K562 (cell line): Measurements from ENCODE around the gene GAL3ST3. TPM values are rescaled to one million over a fixed set of nuclear protein-coding genes. Genes with fewer than 3 reads are reported as not detected.

Source experiments
- ARID3A ChIP-seq: IDR thresholded peaks from 2 replicates; pipeline ENCODE4 v1.6.1; 2012; ENCODE audit warnings: low read depth, low read length, improper control_type of control experiment, borderline replicate concordance
- CBX2 ChIP-seq: fragments of 200-600 bp; sonication (generic); IDR thresholded peaks from one replicate; pipeline ENCODE4 v1.6.1; 2012; ENCODE audit warnings: mild to moderate bottlenecking, low read length, inconsistent platforms; ENCODE audit not compliant: insufficient read depth, poor library complexity, severe bottlenecking
- DMBX1 ChIP-seq: fragments of 250-450 bp; sonication (Bioruptor Pico); IDR thresholded peaks from 2 replicates; pipeline ENCODE4 v1.8.0; 2022; ENCODE audit warnings: inconsistent platforms, mild to moderate bottlenecking, moderate library complexity, borderline replicate concordance
- E2F1 ChIP-seq: sonication (generic); formaldehyde crosslinking; IDR thresholded peaks from 2 replicates; pipeline ENCODE4 v1.8.1; 2023; ENCODE audit warnings: mild to moderate bottlenecking, missing genetic modification reagents, moderate library complexity
- GABPB2 ChIP-seq: fragments of 250-450 bp; sonication (Bioruptor Pico); conservative IDR thresholded peaks from 2 replicates; pipeline ENCODE4 v1.5.1; 2021; ENCODE audit warnings: mild to moderate bottlenecking
- GATA2 ChIP-seq: sonication (generic); formaldehyde crosslinking; IDR thresholded peaks from 2 replicates; pipeline ENCODE4 v1.4.0; 2020; ENCODE audit warnings: mild to moderate bottlenecking, missing genetic modification reagents
- HMGXB4 ChIP-seq: sonication (generic); formaldehyde crosslinking; IDR thresholded peaks from 2 replicates; pipeline ENCODE4 v1.8.1; 2023; ENCODE audit warnings: mild to moderate bottlenecking, missing genetic modification reagents
- LEF1 ChIP-seq: fragments of 450-650 bp; IDR thresholded peaks from 2 replicates; pipeline ENCODE4 v1.6.1; 2016; ENCODE audit warnings: mild to moderate bottlenecking
- MTA1 ChIP-seq: fragments of 450-650 bp; IDR thresholded peaks from 2 replicates; pipeline ENCODE4 v1.6.1; 2017; ENCODE audit warnings: borderline replicate concordance
- NR2C1 ChIP-seq, 2 experiments: fragments of 450-650 bp; IDR thresholded peaks; 2 replicates each; pipeline ENCODE4 v1.6.1; 2017; ENCODE audit warnings: mild to moderate bottlenecking in 2 of 2, antibody characterized with exemption in 1 of 2, inconsistent platforms in 1 of 2, missing compliant biosample characterization in 1 of 2, missing genetic modification characterization in 1 of 2
- RBBP5 ChIP-seq: fragments of 200-600 bp; sonication (generic); IDR thresholded peaks from 2 replicates; pipeline ENCODE4 v1.6.1; 2012; ENCODE audit warnings: borderline replicate concordance, mild to moderate bottlenecking, low read length, control low read depth, inconsistent platforms; ENCODE audit not compliant: insufficient read depth, poor library complexity, severe bottlenecking
- SMAD3 ChIP-seq: fragments of 450-650 bp; formaldehyde crosslinking; conservative IDR thresholded peaks from 2 replicates; pipeline ENCODE4 v1.4.0; 2020; ENCODE audit warnings: mild to moderate bottlenecking
- TARDBP ChIP-seq: fragments of 450-650 bp; IDR thresholded peaks from 2 replicates; pipeline ENCODE4 v1.6.1; 2016
- ZBTB26 ChIP-seq: fragments of 450-650 bp; formaldehyde crosslinking; IDR thresholded peaks from 2 replicates; pipeline ENCODE4 v1.4.0; 2022; ENCODE audit warnings: missing genetic modification characterization
- ZHX1 ChIP-seq: fragments of 150-350 bp; conservative IDR thresholded peaks from 2 replicates; pipeline ENCODE4 v1.6.1; 2014; ENCODE audit warnings: low read length
- ZNF239 ChIP-seq: fragments of 250-450 bp; sonication (Bioruptor Pico); IDR thresholded peaks from 2 replicates; pipeline ENCODE4 v1.4.0; 2020; ENCODE audit warnings: mild to moderate bottlenecking
- ZNF668 ChIP-seq: fragments of 250-450 bp; sonication (Bioruptor Pico); IDR thresholded peaks from 2 replicates; pipeline ENCODE4 v1.8.0; 2022; ENCODE audit warnings: mild to moderate bottlenecking, inconsistent platforms
- ZNF695 ChIP-seq: fragments of 450-650 bp; formaldehyde crosslinking; IDR thresholded peaks from 2 replicates; pipeline ENCODE4 v1.4.0; 2020; ENCODE audit warnings: mild to moderate bottlenecking, moderate library complexity
- ZNF717 ChIP-seq: fragments of 250-450 bp; sonication (Bioruptor Pico); IDR thresholded peaks from 2 replicates; pipeline ENCODE4 v1.5.0; 2021
- polyA plus RNA-seq, 8 experiments: library from polyadenylated mRNA; depleted of rRNA in 4 of 8; stranded (reverse) in 5 of 8; unstranded in 3 of 8; fragments of >200 nt; fragmentation: Nextera tagmentation in 2 of 8; fragmentation: Illumina TruSeq in 1 of 8; extraction: Ambion mirVana in 2 of 8; extraction: Trizol in 1 of 8; gene quantifications; 2 replicates each; pipeline versions ENCODE4 v1.2.1 to v1.2.3, GENCODE V29; 2011 to 2014; ENCODE audit warnings: inconsistent platforms in 1 of 8, missing spikeins in 1 of 8
- total RNA-seq, 7 experiments: library from RNA; depleted of rRNA in 6 of 7; stranded (reverse); fragments of >200 nt in 6 of 7; fragmentation: Illumina TruSeq in 2 of 7; extraction: Trizol in 2 of 7; gene quantifications; 2 replicates each; pipeline versions ENCODE4 v1.2.1 to v1.2.3, GENCODE V29; 2011 to 2021; ENCODE audit warnings: low replicate concordance in 1 of 7

Gene GAL3ST3
- total and polyA plus RNA-seq, 9 of the 15 experiments (the other 6 are each of a cell fraction or from before 2014, with no cell fraction given), result not detected

- TF ChIP-seq ARID3A (no peak), RBBP5 (peak; percentile 95), ZNF717 (CRISPR knock-in tag) (no peak), DMBX1 (CRISPR knock-in tag) (no peak), LEF1 (peak; percentile 52), ZBTB26 (CRISPR knock-in tag) (no peak), ZNF695 (CRISPR knock-in tag) (no peak), CBX2 (no peak), ZHX1 (peak; percentile 90; the same call in 1 of the 2 replicates), MTA1 (peak; percentile 83; the same call in 1 of the 2 replicates), SMAD3 (CRISPR knock-in tag) (no peak), GABPB2 (CRISPR knock-in tag) (no peak), HMGXB4 (CRISPR knock-in tag) (peak; percentile 57), TARDBP (no peak), NR2C1 (IDR thresholded peaks at IDR 0.05) (peak; percentile 100), NR2C1 (tag; IDR thresholded peaks at IDR 0.05) (peak; percentile 99), E2F1 (CRISPR knock-in tag) (peak; percentile 25; the same call in 1 of the 2 replicates), ZNF668 (no peak), GATA2 (CRISPR knock-in tag) (no peak), ZNF239 (CRISPR knock-in tag) (no peak)
Observed at GRCh38 chr11:66001942-66002647, 46.9 kb downstream of the GAL3ST3 start, which contains the start of the genes BANF1 and EIF1AD (continued).
